WI38 (cell line): ENCODE measurements around the gene TUBGCP2.

Source experiments
- H3K4me3 ChIP-seq: 2 replicates; pipeline ENCODE4 v1.5.1; 2011; ENCODE audit warnings: low read depth, mild to moderate bottlenecking, control low read depth, low read length
- TF ChIP-seq, protein P1 (sequence below): IDR thresholded peaks from 2 replicates; pipeline ENCODE4 v1.5.1; 2012; ENCODE audit warnings: low read depth, mild to moderate bottlenecking, control low read depth, low read length

Gene TUBGCP2

DNA sequence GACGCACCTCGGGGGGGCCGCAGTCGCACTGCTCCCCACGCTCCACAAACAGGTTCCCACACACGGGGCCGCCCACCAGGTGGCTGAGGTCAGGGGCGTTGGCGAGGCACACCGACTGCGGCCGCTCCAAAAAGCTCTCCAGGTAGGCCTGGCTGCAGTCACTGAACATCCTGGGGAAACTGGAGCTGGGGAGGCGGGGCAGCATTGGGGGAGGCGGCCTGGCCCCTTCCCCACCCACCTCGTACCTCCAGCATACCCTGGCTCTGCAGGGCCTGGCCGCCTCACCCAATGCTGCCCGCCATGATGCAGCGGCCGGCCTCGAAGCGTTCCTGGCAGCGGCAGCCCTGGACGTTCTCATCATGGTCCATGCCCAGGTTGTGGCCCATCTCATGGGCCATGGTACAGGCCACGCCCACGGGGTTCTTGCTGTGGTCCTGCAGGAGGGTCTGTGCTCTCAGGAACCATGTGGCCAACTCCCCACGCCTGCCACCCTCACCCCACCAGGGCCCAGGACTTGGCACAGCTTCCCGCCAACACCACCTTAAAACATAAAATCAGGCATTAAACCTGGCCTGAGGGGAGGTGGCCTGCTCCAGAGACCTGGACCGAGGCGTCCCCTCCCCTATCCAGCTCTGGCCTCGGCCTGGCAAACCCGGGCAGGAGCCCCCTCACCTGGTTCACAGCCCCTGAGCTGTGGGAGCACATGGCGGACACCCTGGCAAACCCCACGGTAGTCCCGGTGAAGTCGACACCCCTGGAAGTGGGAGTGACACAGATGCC is 37.0 kb downstream of the TUBGCP2 start:
- TF ChIP-seq, protein P1, sequence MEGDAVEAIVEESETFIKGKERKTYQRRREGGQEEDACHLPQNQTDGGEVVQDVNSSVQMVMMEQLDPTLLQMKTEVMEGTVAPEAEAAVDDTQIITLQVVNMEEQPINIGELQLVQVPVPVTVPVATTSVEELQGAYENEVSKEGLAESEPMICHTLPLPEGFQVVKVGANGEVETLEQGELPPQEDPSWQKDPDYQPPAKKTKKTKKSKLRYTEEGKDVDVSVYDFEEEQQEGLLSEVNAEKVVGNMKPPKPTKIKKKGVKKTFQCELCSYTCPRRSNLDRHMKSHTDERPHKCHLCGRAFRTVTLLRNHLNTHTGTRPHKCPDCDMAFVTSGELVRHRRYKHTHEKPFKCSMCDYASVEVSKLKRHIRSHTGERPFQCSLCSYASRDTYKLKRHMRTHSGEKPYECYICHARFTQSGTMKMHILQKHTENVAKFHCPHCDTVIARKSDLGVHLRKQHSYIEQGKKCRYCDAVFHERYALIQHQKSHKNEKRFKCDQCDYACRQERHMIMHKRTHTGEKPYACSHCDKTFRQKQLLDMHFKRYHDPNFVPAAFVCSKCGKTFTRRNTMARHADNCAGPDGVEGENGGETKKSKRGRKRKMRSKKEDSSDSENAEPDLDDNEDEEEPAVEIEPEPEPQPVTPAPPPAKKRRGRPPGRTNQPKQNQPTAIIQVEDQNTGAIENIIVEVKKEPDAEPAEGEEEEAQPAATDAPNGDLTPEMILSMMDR = no peak

DNA sequence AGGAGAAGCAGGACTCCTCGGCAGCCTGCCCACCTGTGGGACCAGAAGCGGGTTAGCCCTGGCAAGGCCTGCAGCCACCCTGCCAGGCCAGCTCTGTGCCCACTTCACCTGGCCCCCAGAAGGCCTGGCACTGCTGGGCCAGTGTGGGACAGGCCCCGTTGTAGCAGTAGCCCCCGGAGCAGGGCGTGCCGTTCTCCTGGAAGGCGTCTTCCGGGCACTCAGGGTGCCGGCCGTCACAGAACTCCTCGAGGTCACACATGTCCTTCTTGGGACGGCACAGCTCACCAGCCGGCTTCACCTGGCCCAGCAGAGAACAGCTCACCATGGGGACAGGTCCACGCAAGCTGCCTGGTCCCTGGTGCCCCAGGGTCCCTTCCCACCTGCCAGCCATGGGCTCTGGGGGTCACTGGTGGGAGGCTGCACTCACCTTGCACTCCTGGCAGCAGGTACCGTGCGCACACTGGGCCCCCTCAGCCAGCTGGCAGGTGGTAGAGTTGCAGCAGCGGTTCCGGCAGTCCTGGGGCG is 37.8 kb downstream of the TUBGCP2 start:
- TF ChIP-seq, protein P1 = no peak
- H3K4me3 ChIP-seq = no peak overlapping the region

More for the DNA sequence above, 37.0 kb downstream of the TUBGCP2 start:
- no peak overlapping the region for H3K4me3 ChIP-seq

DNA sequence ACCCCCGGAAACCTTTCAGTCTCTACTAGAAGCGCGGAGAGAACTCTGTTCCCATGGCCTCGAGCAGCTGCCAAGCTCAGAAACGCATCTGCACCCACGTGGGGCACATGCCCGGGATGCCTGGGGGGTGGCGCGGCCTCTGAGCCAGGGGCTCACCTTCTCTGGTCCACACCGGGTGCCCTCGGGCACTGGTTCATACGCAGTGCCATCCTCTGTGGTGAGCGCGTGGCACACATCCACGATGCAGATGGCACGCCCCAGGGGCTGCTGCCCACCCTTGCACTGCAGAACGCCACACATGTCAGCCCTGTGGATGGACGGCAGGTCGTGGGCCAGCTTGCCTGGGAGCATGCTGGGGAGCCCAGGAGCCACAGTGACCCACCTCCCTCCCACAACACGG is 38.5 kb downstream of the TUBGCP2 start:
- TF ChIP-seq, protein P1 = no peak
- H3K4me3 ChIP-seq = no peak overlapping the region

- TF ChIP-seq, protein P1 = no peak
- no peak overlapping the region for H3K4me3 ChIP-seq
These were observed 39.3 kb downstream of the TUBGCP2 start for GRCh38 chr10:133269367-133269766.

GRCh38 chr10:133268532-133268931 is 40.1 kb downstream of the TUBGCP2 start:
- H3K4me3 ChIP-seq = no peak overlapping the region
- TF ChIP-seq, protein P1 = no peak

- H3K4me3 ChIP-seq = no peak overlapping the region
- TF ChIP-seq, protein P1 = no peak
These were observed 40.8 kb downstream of the TUBGCP2 start for GRCh38 chr10:133267829-133268228.

- TF ChIP-seq, protein P1 = no peak
- H3K4me3 ChIP-seq = no peak overlapping the region
These were observed 41.4 kb downstream of the TUBGCP2 start for GRCh38 chr10:133267293-133267692.
